Nephron (organoid): ENCODE results near the gene PLEKHG5.
A peak's percentile ranks its signal among the peaks of the same experiment; 100 is the strongest.
"Not testable (repeated sequence)": the region's sequence is repeated elsewhere in the genome, so short reads cannot be mapped to it uniquely, and the experiment has no call there.

ENCODE experiments used
- H3K27ac Mint-ChIP-seq, 3 experiments: 2 replicates each; pipeline ENCODE4 v1.8.0; 2020; ENCODE audit warnings: mixed read lengths in 3 of 3, mild to moderate bottlenecking in 2 of 3, moderate library complexity in 1 of 3
- H3K27me3 Mint-ChIP-seq: 2 replicates; pipeline ENCODE4 v1.8.0; 2021; ENCODE audit warnings: low read depth, mild to moderate bottlenecking, moderate library complexity, mixed read lengths
- H3K36me3 Mint-ChIP-seq: 2 replicates; pipeline ENCODE4 v1.8.0; 2020; ENCODE audit warnings: low read depth, mixed read lengths
- H3K4me1 Mint-ChIP-seq: 2 replicates; pipeline ENCODE4 v1.8.0; 2020; ENCODE audit warnings: mixed read lengths
- H3K4me3 Mint-ChIP-seq, 3 experiments: 2 replicates each; pipeline ENCODE4 v1.8.0; 2020; ENCODE audit warnings: mild to moderate bottlenecking in 3 of 3, mixed read lengths in 3 of 3, moderate library complexity in 2 of 3
- H3K9me3 Mint-ChIP-seq: 2 replicates; pipeline ENCODE4 v1.8.0; 2020; ENCODE audit warnings: mixed read lengths
- CTCF ChIP-seq, 3 experiments: fragments of 200-600 bp; sonication (generic); IDR thresholded peaks; one replicate each; pipeline ENCODE4 v1.5.0; 2021; ENCODE audit warnings: antibody characterized with exemption in 3 of 3; ENCODE audit not compliant: unreplicated experiment in 3 of 3

The PLEKHG5 gene

GRCh38 chr1:6461051-6461530, 30.4 kb downstream of the PLEKHG5 start:
- Mint-ChIP-seq H3K4me1 (peaks cover 5% of the 10 kb centered on the region), H3K4me3 (no peak overlapping the region), H3K27ac (no peak overlapping the region), H3K27me3 (peaks cover 8% of the 10 kb centered on the region), H3K9me3 (no peaks in the 10 kb centered on the region), H3K36me3 (peaks cover 14% of the 10 kb centered on the region)
- TF ChIP-seq CTCF (IDR thresholded peaks at IDR 0.05; ENCODE audit: unreplicated experiment in 3 of 3) = no peak

GRCh38 chr1:6460301-6461050, 31.0 kb downstream of the PLEKHG5 start:
- Mint-ChIP-seq H3K27ac (no peak overlapping the region), H3K36me3 (peaks cover 14% of the 10 kb centered on the region), H3K4me1 (peaks cover 5% of the 10 kb centered on the region), H3K4me3 (peak overlapping the region in 1 of 3 experiments; percentile 19), H3K27me3 (peaks cover 8% of the 10 kb centered on the region), H3K9me3 (no peaks in the 10 kb centered on the region)
- TF ChIP-seq CTCF (IDR thresholded peaks at IDR 0.05; ENCODE audit: unreplicated experiment in 3 of 3) = no peak

DNA sequence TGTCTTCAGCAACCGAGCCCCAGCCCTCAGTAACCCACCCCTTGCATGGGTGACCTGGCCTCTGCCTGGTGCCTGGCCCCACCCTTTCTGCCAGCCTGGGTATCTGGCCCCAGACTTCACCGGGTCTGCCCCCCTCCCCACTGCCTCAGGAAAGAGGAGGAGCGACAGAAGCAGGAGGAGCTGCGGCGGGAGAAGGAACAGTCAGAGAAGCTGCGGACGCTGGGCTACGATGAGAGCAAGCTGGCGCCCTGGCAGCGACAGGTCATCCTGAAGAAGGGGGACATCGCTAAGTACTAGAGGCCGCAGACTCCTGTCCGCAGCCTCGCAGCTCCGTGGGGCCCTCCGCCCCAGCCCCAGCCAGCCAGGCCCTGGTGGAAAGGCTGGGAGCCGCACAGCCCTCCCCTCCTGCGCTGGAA, 31.6 kb downstream of the PLEKHG5 start:
- Mint-ChIP-seq H3K4me3 (no peak overlapping the region), H3K36me3 (peaks cover 14% of the 10 kb centered on the region), H3K4me1 (peaks cover 5% of the 10 kb centered on the region), H3K27ac (peak overlapping the region in 1 of 3 experiments; percentile 42), H3K27me3 (peaks cover 8% of the 10 kb centered on the region), H3K9me3 (no peaks in the 10 kb centered on the region)
- TF ChIP-seq CTCF (IDR thresholded peaks at IDR 0.05; ENCODE audit: unreplicated experiment in 3 of 3) = no peak

DNA sequence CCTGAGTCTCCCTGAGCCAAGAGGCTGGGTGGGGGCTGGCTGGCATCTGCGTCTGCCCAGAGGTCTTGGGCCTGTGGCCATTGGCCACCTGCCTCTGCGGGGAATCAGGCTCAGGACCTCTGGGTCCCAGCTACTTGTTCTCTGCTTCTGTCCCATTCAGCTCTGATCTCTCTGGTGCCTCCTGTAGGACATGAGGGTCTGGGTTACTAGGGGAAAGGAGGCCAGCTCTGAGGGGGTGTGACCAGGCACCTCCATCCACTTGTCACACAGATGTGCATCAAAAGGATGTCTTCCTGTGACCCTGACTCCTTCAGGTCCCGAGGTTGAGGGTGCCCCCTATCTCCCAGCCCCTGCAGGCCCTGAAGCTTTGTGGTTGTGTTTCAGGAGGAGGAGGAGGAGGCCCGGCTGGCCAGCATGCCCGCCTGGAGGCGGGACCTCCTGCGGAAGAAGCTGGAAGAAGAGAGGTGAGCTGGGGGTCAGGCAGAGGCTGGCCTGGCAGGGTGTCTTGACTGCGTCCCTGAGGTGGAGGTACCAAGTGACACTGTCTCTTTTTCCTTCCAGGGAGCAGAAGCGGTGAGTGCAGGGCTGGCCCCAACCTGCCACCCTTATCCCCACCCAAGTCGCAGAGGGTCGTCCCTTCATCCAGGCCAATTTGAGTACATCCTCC, 34.5 kb downstream of the PLEKHG5 start:
- H3K36me3 Mint-ChIP-seq = no peaks in the 10 kb centered on the region
- no peak for TF ChIP-seq CTCF (IDR thresholded peaks at IDR 0.05; ENCODE audit: unreplicated experiment in 3 of 3)
- H3K27me3 Mint-ChIP-seq = peaks cover 9% of the 10 kb centered on the region
- no peak overlapping the region for H3K27ac Mint-ChIP-seq
- no peaks in the 10 kb centered on the region for H3K9me3 Mint-ChIP-seq
- peaks cover 5% of the 10 kb centered on the region for H3K4me1 Mint-ChIP-seq
- H3K4me3 Mint-ChIP-seq = no peak overlapping the region

GRCh38 chr1:6455752-6456520, 35.5 kb downstream of the PLEKHG5 start:
- not testable (repeated sequence) for H3K27ac Mint-ChIP-seq, H3K36me3 Mint-ChIP-seq, H3K4me1 Mint-ChIP-seq, H3K4me3 Mint-ChIP-seq, H3K27me3 Mint-ChIP-seq, H3K9me3 Mint-ChIP-seq
